ENCODE measurements around the gene THG1L.

THG1L gene

GRCh38 chr5:157729858-157730257 lies 1.4 kb upstream of the THG1L start:
- no peak for DNase-seq

GRCh38 chr5:157730900-157731271 lies 334 bp upstream of the THG1L start:
- DNase-seq, result no peak

GRCh38 chr5:157732130-157732514 lies 902 bp downstream of the THG1L start:
- DNase-seq, result no peak

GRCh38 chr5:157732596-157733262 lies 1.5 kb downstream of the THG1L start:
- no peak for DNase-seq

- DNase-seq, result no peak
Observed at GRCh38 chr5:157734436-157734835, 3.2 kb downstream of the THG1L start.

GRCh38 chr5:157735991-157736390 lies 4.8 kb downstream of the THG1L start:
- no peak for DNase-seq

GRCh38 chr5:157739388-157740228 lies 8.4 kb downstream of the THG1L start:
- DNase-seq, result no peak

- no peak for DNase-seq
Observed at GRCh38 chr5:157740229-157740610, 9.0 kb downstream of the THG1L start.

GRCh38 chr5:157741131-157741530 lies 9.9 kb downstream of the THG1L start:
- no peak for DNase-seq

GRCh38 chr5:157743163-157744050 lies 12.2 kb downstream of the THG1L start, which contains the start of gene LSM11:
LSM11 (plus strand) TSS chr5:157743712; CDS start chr5:157743751, 39 bp downstream.
- DNase-seq, result peak; percentile 90

- peak; percentile 23 for DNase-seq
Observed at GRCh38 chr5:157744051-157745011, 13.1 kb downstream of the THG1L start.

- DNase-seq, result no peak
Observed at GRCh38 chr5:157745041-157745456, 13.8 kb downstream of the THG1L start.

GRCh38 chr5:157747173-157747740 lies 16.0 kb downstream of the THG1L start:
- DNase-seq, result no peak

GRCh38 chr5:157747766-157748700 lies 16.8 kb downstream of the THG1L start:
- no peak for DNase-seq

GRCh38 chr5:157748760-157749461 lies 17.7 kb downstream of the THG1L start:
- DNase-seq, result no peak

GRCh38 chr5:157749462-157749799 lies 18.2 kb downstream of the THG1L start:
- no peak for DNase-seq

- DNase-seq, result no peak
Observed at GRCh38 chr5:157750320-157750719, 19.1 kb downstream of the THG1L start.

- no peak for DNase-seq
Observed at GRCh38 chr5:157756122-157756521, 24.9 kb downstream of the THG1L start.

- no peak for DNase-seq
Observed at GRCh38 chr5:157758706-157759105, 27.5 kb downstream of the THG1L start.

Data from activated CD8-positive, alpha-beta memory T cell treated with anti-CD3 and anti-CD28 coated beads, Interleukin-2, amount 50 U/mL, for 4 hours (primary cell).